Stimulated activated CD4-positive, alpha-beta T cell treated with anti-CD3 and anti-CD28 coated beads, Interleukin-1b, Interleukin-23, amount 100 ng/mL, for 24 hours (primary cell): ENCODE measurements around the gene KRTAP21-1.
A peak's percentile ranks its signal among the peaks of the same experiment; 100 is the strongest.
"Not testable (repeated sequence)": the region's sequence is repeated elsewhere in the genome, so short reads cannot be mapped to it uniquely, and the experiment has no call there.

Experiments used
- DNase-seq, 4 experiments: peaks; one replicate each; pipeline ENCODE4 v3.0.0-alpha.2; 2020; ENCODE audit warnings: low read depth in 4 of 4, low spot score in 1 of 4

The KRTAP21-1 gene

GRCh38 chr21:30755328-30755727, at the start of gene KRTAP21-1:
Gene KRTAP21-1, minus strand, starts transcription at chr21:30755428. Its CDS starts 50 bp downstream, at chr21:30755378.
- not testable (repeated sequence) for DNase-seq

GRCh38 chr21:30800605-30801004, 45.4 kb upstream of the KRTAP21-1 start:
- no peak for DNase-seq

GRCh38 chr21:30793581-30794314, 38.5 kb upstream of the KRTAP21-1 start:
- DNase-seq = no peak

GRCh38 chr21:30779249-30779648, 24.0 kb upstream of the KRTAP21-1 start:
- DNase-seq = no peak

- no peak for DNase-seq
Measured at GRCh38 chr21:30769724-30770431, 14.7 kb upstream of the KRTAP21-1 start.

- no peak for DNase-seq
Measured at GRCh38 chr21:30760776-30761175, 5.5 kb upstream of the KRTAP21-1 start.

GRCh38 chr21:30758306-30758705, 3.1 kb upstream of the KRTAP21-1 start:
- DNase-seq = no peak

GRCh38 chr21:30747159-30747558, 8.1 kb downstream of the KRTAP21-1 start, which contains the start of gene KRTAP21-2:
Gene KRTAP21-2, minus strand, starts transcription at chr21:30747259. Its CDS starts 57 bp downstream, at chr21:30747202.
- DNase-seq = no peak

GRCh38 chr21:30740462-30740861, 14.8 kb downstream of the KRTAP21-1 start:
- DNase-seq = no peak

- DNase-seq = no peak
Measured at GRCh38 chr21:30733026-30733425, 22.2 kb downstream of the KRTAP21-1 start.

- DNase-seq = no peak
Measured at GRCh38 chr21:30726726-30727125, 28.5 kb downstream of the KRTAP21-1 start.

- no peak for DNase-seq
Measured at GRCh38 chr21:30719401-30719800, 35.8 kb downstream of the KRTAP21-1 start.

GRCh38 chr21:30718239-30718909, 36.9 kb downstream of the KRTAP21-1 start, which contains the start of gene KRTAP21-3:
Gene KRTAP21-3, minus strand, starts transcription at chr21:30718777. Its CDS starts 18 bp downstream, at chr21:30718759.
- no peak for DNase-seq

- DNase-seq = no peak
Measured at GRCh38 chr21:30717105-30717504, 38.1 kb downstream of the KRTAP21-1 start.

- DNase-seq = no peak
Measured at GRCh38 chr21:30714946-30715345, 40.3 kb downstream of the KRTAP21-1 start.

- no peak for DNase-seq
Measured at GRCh38 chr21:30714456-30714855, 40.8 kb downstream of the KRTAP21-1 start.

- no peak for DNase-seq
Measured at GRCh38 chr21:30713766-30714165, 41.5 kb downstream of the KRTAP21-1 start.

GRCh38 chr21:30710499-30710898, 44.7 kb downstream of the KRTAP21-1 start:
- peak in 2 of 4 experiments; percentile 13 to 28 for DNase-seq

GRCh38 chr21:30707409-30707808, 47.8 kb downstream of the KRTAP21-1 start:
- DNase-seq = no peak
